Neural progenitor cell (in vitro differentiated cells): ENCODE results near the gene GADL1. TPM values are rescaled to one million over a fixed set of nuclear protein-coding genes. Genes with fewer than 3 reads are reported as not detected.

Experiments
- DNase-seq: peaks from one replicate; pipeline ENCODE4 v3.0.0-alpha.2; 2016; ENCODE audit warnings: low spot score
- H2AFZ ChIP-seq: fragments of 200-600 bp; sonication (generic); replicated peaks from 2 replicates; pipeline ENCODE4 v1.6.1; 2016; ENCODE audit warnings: antibody characterized with exemption
- H3F3A ChIP-seq: fragments of 200-600 bp; sonication (generic); 2 replicates; pipeline ENCODE4 v1.6.1; 2016; ENCODE audit warnings: antibody characterized with exemption, low read depth
- H3K27ac ChIP-seq: fragments of 200-600 bp; sonication (generic); 2 replicates; pipeline ENCODE4 v1.5.1; 2016; ENCODE audit warnings: mild to moderate bottlenecking
- H3K27me3 ChIP-seq: fragments of 200-600 bp; sonication (generic); 2 replicates; pipeline ENCODE4 v1.6.1; 2016; ENCODE audit warnings: mild to moderate bottlenecking, moderate library complexity
- H3K36me3 ChIP-seq: fragments of 200-600 bp; sonication (generic); 2 replicates; pipeline ENCODE4 v1.5.1; 2016
- H3K4me1 ChIP-seq: fragments of 200-600 bp; sonication (generic); 2 replicates; pipeline ENCODE4 v1.6.1; 2016; ENCODE audit warnings: mixed run types
- H3K4me2 ChIP-seq: fragments of 200-600 bp; sonication (generic); 2 replicates; pipeline ENCODE4 v1.6.1; 2016
- H3K4me3 ChIP-seq: fragments of 200-600 bp; sonication (generic); 2 replicates; pipeline ENCODE4 v1.5.1; 2016
- H3K79me2 ChIP-seq: fragments of 200-600 bp; sonication (generic); 2 replicates; pipeline ENCODE4 v1.6.1; 2016; ENCODE audit warnings: low read depth
- H3K9ac ChIP-seq: fragments of 200-600 bp; sonication (generic); 2 replicates; pipeline ENCODE4 v1.6.1; 2016
- H3K9me3 ChIP-seq: fragments of 200-600 bp; sonication (generic); 2 replicates; pipeline ENCODE4 v1.5.1; 2016; ENCODE audit warnings: low read depth
- H4K20me1 ChIP-seq: fragments of 200-600 bp; sonication (generic); 2 replicates; pipeline ENCODE4 v1.6.1; 2016; ENCODE audit warnings: low read depth
- H3K27ac Mint-ChIP-seq: 3 replicates; pipeline ENCODE4 v1.8.0; 2021; ENCODE audit warnings: mixed read lengths
- H3K27me3 Mint-ChIP-seq: 2 replicates; pipeline ENCODE4 v1.8.0; 2022; ENCODE audit warnings: low read depth, mild to moderate bottlenecking, inconsistent platforms, moderate library complexity, mixed read lengths; ENCODE audit not compliant: insufficient read depth
- H3K36me3 Mint-ChIP-seq: 3 replicates; pipeline ENCODE4 v1.8.0; 2021; ENCODE audit warnings: mixed read lengths
- H3K4me1 Mint-ChIP-seq: 3 replicates; pipeline ENCODE4 v1.8.0; 2021; ENCODE audit warnings: mixed read lengths
- H3K4me3 Mint-ChIP-seq: 3 replicates; pipeline ENCODE4 v1.8.0; 2021; ENCODE audit warnings: mild to moderate bottlenecking, moderate library complexity, mixed read lengths
- H3K9me3 Mint-ChIP-seq: 3 replicates; pipeline ENCODE4 v1.8.0; 2020; ENCODE audit warnings: mixed read lengths
- EZH2 ChIP-seq: fragments of 200-600 bp; sonication (generic); IDR thresholded peaks from 2 replicates; pipeline ENCODE4 v1.6.1; 2017; ENCODE audit warnings: antibody characterized with exemption, mild to moderate bottlenecking, moderate library complexity
- EZH2phosphoT487 ChIP-seq: fragments of 200-600 bp; sonication (generic); IDR thresholded peaks from 2 replicates; pipeline ENCODE4 v1.6.1; 2017; ENCODE audit warnings: antibody characterized with exemption
- total RNA-seq: library from RNA; depleted of rRNA; stranded (reverse); fragments of >200 nt; gene quantifications from 2 replicates; pipeline ENCODE4 v1.2.3, GENCODE V29; 2015; ENCODE audit warnings: low replicate concordance
- TF ChIP-seq, protein P1 (sequence below): fragments of 200-600 bp; sonication (generic); IDR thresholded peaks from 2 replicates; pipeline ENCODE4 v1.5.1; 2017; ENCODE audit warnings: antibody characterized with exemption, mild to moderate bottlenecking

Gene GADL1
- total RNA-seq, 1 donor from 2014 or later: not detected

DNA sequence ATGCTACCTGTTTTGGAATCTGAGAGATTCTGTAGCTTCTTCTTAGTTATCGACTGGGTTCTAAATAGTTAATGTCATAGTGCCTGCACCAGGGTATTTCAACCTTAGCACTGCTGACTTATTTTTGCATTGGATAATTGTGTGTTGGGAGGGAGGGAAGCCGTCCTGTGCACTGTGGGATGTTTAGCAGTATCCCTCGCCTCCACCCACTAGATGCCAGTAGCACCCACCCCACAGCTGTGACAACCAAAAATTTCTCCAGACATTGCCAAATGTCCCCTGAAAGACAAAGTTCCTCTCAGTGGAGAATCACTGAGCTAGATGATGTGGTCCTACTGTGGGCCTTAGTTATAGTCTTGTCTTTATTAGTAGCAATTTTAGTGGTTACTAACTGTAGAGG lies 199.8 kb downstream of the GADL1 start:
- Histone ChIP-seq H3K4me1 (peaks cover 3% of the 10 kb centered on the region), H3K9ac (no peak overlapping the region), H3K27me3 (no peaks in the 10 kb centered on the region), H3K9me3 (no peaks in the 10 kb centered on the region), H3F3A (no peaks in the 10 kb centered on the region), H3K4me3 (no peak overlapping the region), H2AFZ (no peak overlapping the region), H3K79me2 (no peaks in the 10 kb centered on the region), H3K27ac (no peak overlapping the region), H3K36me3 (no peaks in the 10 kb centered on the region), H3K4me2 (no peak overlapping the region), H4K20me1 (no peaks in the 10 kb centered on the region)
- TF ChIP-seq EZH2 (no peak), EZH2phosphoT487 (no peak)
- TF ChIP-seq, protein P1, sequence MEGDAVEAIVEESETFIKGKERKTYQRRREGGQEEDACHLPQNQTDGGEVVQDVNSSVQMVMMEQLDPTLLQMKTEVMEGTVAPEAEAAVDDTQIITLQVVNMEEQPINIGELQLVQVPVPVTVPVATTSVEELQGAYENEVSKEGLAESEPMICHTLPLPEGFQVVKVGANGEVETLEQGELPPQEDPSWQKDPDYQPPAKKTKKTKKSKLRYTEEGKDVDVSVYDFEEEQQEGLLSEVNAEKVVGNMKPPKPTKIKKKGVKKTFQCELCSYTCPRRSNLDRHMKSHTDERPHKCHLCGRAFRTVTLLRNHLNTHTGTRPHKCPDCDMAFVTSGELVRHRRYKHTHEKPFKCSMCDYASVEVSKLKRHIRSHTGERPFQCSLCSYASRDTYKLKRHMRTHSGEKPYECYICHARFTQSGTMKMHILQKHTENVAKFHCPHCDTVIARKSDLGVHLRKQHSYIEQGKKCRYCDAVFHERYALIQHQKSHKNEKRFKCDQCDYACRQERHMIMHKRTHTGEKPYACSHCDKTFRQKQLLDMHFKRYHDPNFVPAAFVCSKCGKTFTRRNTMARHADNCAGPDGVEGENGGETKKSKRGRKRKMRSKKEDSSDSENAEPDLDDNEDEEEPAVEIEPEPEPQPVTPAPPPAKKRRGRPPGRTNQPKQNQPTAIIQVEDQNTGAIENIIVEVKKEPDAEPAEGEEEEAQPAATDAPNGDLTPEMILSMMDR: no peak
- no peak overlapping the region for H3K27ac Mint-ChIP-seq
- peaks cover 24% of the 10 kb centered on the region for H3K36me3 Mint-ChIP-seq
- no peak overlapping the region for H3K4me3 Mint-ChIP-seq
- H3K4me1 Mint-ChIP-seq: peaks cover 12% of the 10 kb centered on the region
- peaks cover 2% of the 10 kb centered on the region for H3K27me3 Mint-ChIP-seq
- H3K9me3 Mint-ChIP-seq: no peaks in the 10 kb centered on the region
- DNase-seq: no peak

DNA sequence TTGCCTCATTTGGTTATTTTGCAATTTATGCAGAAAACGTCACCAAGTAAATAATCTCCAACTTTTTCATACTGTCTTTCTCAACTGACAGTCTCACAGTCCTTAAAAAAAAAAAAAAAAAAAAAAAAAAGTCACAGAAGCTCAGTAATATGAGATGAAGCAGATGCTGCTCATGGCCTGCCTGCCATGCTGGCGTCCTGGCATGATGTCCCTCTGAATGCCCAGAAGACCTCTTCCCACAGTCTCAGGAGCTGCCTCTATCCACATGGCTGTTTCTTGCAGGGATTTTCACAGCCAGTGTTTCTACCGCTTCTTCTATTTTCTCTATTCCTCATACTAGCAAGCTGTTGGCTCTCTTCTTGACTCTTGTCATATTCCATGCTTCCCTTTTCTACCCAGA lies 200.3 kb downstream of the GADL1 start:
- Histone ChIP-seq H3K79me2 (no peaks in the 10 kb centered on the region), H2AFZ (no peak overlapping the region), H3F3A (no peaks in the 10 kb centered on the region), H3K4me2 (no peak overlapping the region), H3K4me3 (no peak overlapping the region), H3K4me1 (peaks cover 3% of the 10 kb centered on the region), H3K9ac (no peak overlapping the region), H4K20me1 (no peaks in the 10 kb centered on the region), H3K36me3 (no peaks in the 10 kb centered on the region), H3K9me3 (no peaks in the 10 kb centered on the region), H3K27me3 (no peaks in the 10 kb centered on the region), H3K27ac (no peak overlapping the region)
- Mint-ChIP-seq H3K4me3 (no peak overlapping the region), H3K27me3 (peaks cover 2% of the 10 kb centered on the region), H3K9me3 (no peaks in the 10 kb centered on the region), H3K4me1 (peaks cover 12% of the 10 kb centered on the region), H3K27ac (no peak overlapping the region), H3K36me3 (peaks cover 25% of the 10 kb centered on the region)
- no peak for DNase-seq
- TF ChIP-seq, protein P1: no peak
- TF ChIP-seq EZH2phosphoT487 (no peak), EZH2 (no peak)

DNA sequence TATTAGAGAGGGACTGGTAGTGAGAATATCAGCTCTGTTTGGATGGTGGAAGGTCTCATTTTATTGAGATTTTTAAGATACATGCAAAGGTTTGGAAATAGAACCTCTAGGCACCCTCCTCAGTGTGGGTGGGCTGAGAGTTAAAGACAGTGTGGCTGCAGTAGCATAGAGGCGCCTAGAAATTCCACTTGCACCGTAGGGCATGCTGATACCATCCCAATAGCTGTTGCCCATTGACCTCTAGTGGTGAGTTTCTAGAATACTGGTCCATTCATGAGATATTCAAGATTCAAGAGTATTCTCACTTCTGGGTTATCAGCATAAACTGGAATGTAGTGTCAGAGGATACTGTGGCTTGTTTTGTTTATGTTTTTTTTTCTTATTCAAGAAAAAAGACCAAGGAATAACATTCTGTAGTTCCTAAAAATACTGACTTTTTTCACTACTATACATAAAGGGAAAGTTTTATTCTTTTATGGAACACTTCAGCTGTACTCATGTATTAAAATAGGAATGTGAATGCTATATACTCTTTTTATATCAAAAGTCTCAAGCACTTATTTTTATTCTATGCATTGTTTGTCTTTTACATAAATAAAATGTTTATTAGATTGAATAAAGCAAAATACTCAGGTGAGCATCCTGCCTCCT lies 200.9 kb downstream of the GADL1 start:
- H3K27me3 Mint-ChIP-seq: peaks cover 2% of the 10 kb centered on the region
- no peak overlapping the region for H2AFZ ChIP-seq

More for the DNA sequence above, 200.9 kb downstream of the GADL1 start:
- Histone ChIP-seq H3K4me1 (peaks cover 3% of the 10 kb centered on the region), H3F3A (no peaks in the 10 kb centered on the region), H4K20me1 (no peaks in the 10 kb centered on the region), H3K27ac (no peak overlapping the region), H3K27me3 (no peaks in the 10 kb centered on the region), H3K9me3 (no peaks in the 10 kb centered on the region), H3K79me2 (no peaks in the 10 kb centered on the region), H3K4me2 (no peak overlapping the region), H3K9ac (no peak overlapping the region), H3K4me3 (no peak overlapping the region), H3K36me3 (no peaks in the 10 kb centered on the region)
- no peaks in the 10 kb centered on the region for H3K9me3 Mint-ChIP-seq
- DNase-seq: peak; percentile 84
- H3K36me3 Mint-ChIP-seq: peaks cover 29% of the 10 kb centered on the region
- no peak overlapping the region for H3K27ac Mint-ChIP-seq
- peaks cover 12% of the 10 kb centered on the region for H3K4me1 Mint-ChIP-seq
- no peak overlapping the region for H3K4me3 Mint-ChIP-seq
- TF ChIP-seq, protein P1: peak; percentile 93
- TF ChIP-seq EZH2: no peak
